A549 (cell line): ENCODE data around the gene ABCB6. TPM values are rescaled to one million over a fixed set of nuclear protein-coding genes. Genes with fewer than 3 reads are reported as not detected.

ENCODE experiments used
- ATAC-seq, 2 experiments: fragments of 200-7000 bp in 1 of 2; fragments of >200 bp in 1 of 2; cut with Nextera tagmentation in 1 of 2; cut with Tn5 transposase in 1 of 2; 3 replicates each; pipeline versions ENCODE4 v1.8.0 to v1.9.1; 2018 to 2020; ENCODE audit warnings: mild to moderate bottlenecking in 1 of 2, moderate library complexity in 1 of 2
- CTCF ChIA-PET: fragments of 300-600 bp; sonication (Branson Sonifier 250); formaldehyde crosslinking; extraction: SDS; loops from one replicate; lab custom pipeline; 2021; ENCODE audit warnings: antibody characterized with exemption, inconsistent platforms; lab: Yijun Ruan, JAX
- POLR2A ChIA-PET: fragments of 350-600 bp; formaldehyde crosslinking; extraction: SDS; loops from one replicate; lab custom pipeline; 2021; ENCODE audit warnings: antibody characterized with exemption, inconsistent platforms; lab: Yijun Ruan, JAX
- DNase-seq, 2 experiments: peaks; one replicate each; pipeline versions ENCODE4 v3.0.0 to v3.0.0-alpha.2; 2011 to 2016; ENCODE audit warnings: low read depth in 1 of 2, low spot score in 1 of 2
- FAIRE-seq: peaks from 2 replicates; lab custom pipeline; 2011; peaks lifted over from hg19 to GRCh38; lab: Jason Lieb, UNC
- H3K27ac ChIP-seq, 2 experiments: fragments of >200 bp; sonication (Bioruptor Twin); formaldehyde crosslinking; 3 replicates each; pipeline ENCODE4 v1.5.1; 2016 to 2017
- H3K4me1 ChIP-seq: fragments of >200 bp; sonication (Bioruptor Twin); formaldehyde crosslinking; 3 replicates; pipeline ENCODE4 v1.6.1; 2016
- H3K4me2 ChIP-seq: fragments of >200 bp; sonication (Bioruptor Twin); formaldehyde crosslinking; 3 replicates; pipeline ENCODE4 v1.6.1; 2016
- H3K4me3 ChIP-seq: fragments of >200 bp; sonication (Bioruptor Twin); formaldehyde crosslinking; 3 replicates; pipeline ENCODE4 v1.5.1; 2016
- H3K9me3 ChIP-seq: fragments of >200 bp; sonication (Bioruptor Twin); formaldehyde crosslinking; 3 replicates; pipeline ENCODE4 v1.6.1; 2016
- ATOH8 ChIP-seq: fragments of 250-450 bp; sonication (Bioruptor Pico); IDR thresholded peaks from 2 replicates; pipeline ENCODE4 v1.5.0; 2020; ENCODE audit warnings: low read depth, mild to moderate bottlenecking, moderate library complexity
- CBX8 ChIP-seq: fragments of 200-600 bp; sonication (generic); IDR thresholded peaks from 2 replicates; pipeline ENCODE4 v1.6.1; 2016
- CEBPB ChIP-seq, 2 experiments: fragments of >200 bp in 1 of 2; sonication (Bioruptor Twin) in 1 of 2; formaldehyde crosslinking in 1 of 2; IDR thresholded peaks; 2 replicates each; pipeline ENCODE4 v1.6.1; 2012 to 2016
- CHD4 ChIP-seq: fragments of 200-600 bp; sonication (generic); IDR thresholded peaks from 2 replicates; pipeline ENCODE4 v1.6.1; 2016; ENCODE audit warnings: antibody characterized with exemption, mild to moderate bottlenecking, borderline replicate concordance
- EHF ChIP-seq: fragments of 250-450 bp; sonication (Bioruptor Pico); IDR thresholded peaks from 2 replicates; pipeline ENCODE4 v1.5.0; 2020; ENCODE audit warnings: mild to moderate bottlenecking
- EHMT2 ChIP-seq: fragments of 200-600 bp; sonication (generic); IDR thresholded peaks from 2 replicates; pipeline ENCODE4 v1.6.1; 2016; ENCODE audit warnings: antibody characterized with exemption, low read depth, mild to moderate bottlenecking, moderate library complexity
- ELK1 ChIP-seq: fragments of 150-350 bp; IDR thresholded peaks from 2 replicates; pipeline ENCODE4 v1.6.1; 2014; ENCODE audit warnings: low read depth, mild to moderate bottlenecking, low read length
- EP300 ChIP-seq, 2 experiments: fragments of >200 bp; sonication (Bioruptor Twin); formaldehyde crosslinking; IDR thresholded peaks; 2 replicates in 1 of 2; 3 replicates in 1 of 2; pipeline ENCODE4 v1.6.1; 2016 to 2017
- ESRRA ChIP-seq: fragments of 150-350 bp; IDR thresholded peaks from 2 replicates; pipeline ENCODE4 v1.6.1; 2014; ENCODE audit warnings: mild to moderate bottlenecking, low read length, borderline replicate concordance
- FOSL2 ChIP-seq, 2 experiments: fragments of 450-650 bp in 1 of 2; fragments of >200 bp in 1 of 2; sonication (Bioruptor Twin) in 1 of 2; formaldehyde crosslinking; IDR thresholded peaks; 2 replicates each; pipeline versions ENCODE4 v1.5.0 to v1.6.1; 2016 to 2020; ENCODE audit warnings: mild to moderate bottlenecking in 1 of 2, moderate library complexity in 1 of 2
- HDAC2 ChIP-seq: fragments of 200-600 bp; sonication (generic); IDR thresholded peaks from 2 replicates; pipeline ENCODE4 v1.6.1; 2016
- HOXB13 ChIP-seq: fragments of 250-450 bp; sonication (Bioruptor Pico); IDR thresholded peaks from 2 replicates; pipeline ENCODE4 v1.5.0; 2020; ENCODE audit warnings: low read depth, mild to moderate bottlenecking, moderate library complexity
- JUN ChIP-seq, 2 experiments: fragments of >200 bp; sonication (Bioruptor Twin); formaldehyde crosslinking; IDR thresholded peaks; 2 replicates in 1 of 2; 3 replicates in 1 of 2; pipeline ENCODE4 v1.6.1; 2016 to 2017
- KDM5A ChIP-seq: fragments of 200-600 bp; sonication (generic); IDR thresholded peaks from 2 replicates; pipeline ENCODE4 v1.6.1; 2016; ENCODE audit warnings: antibody characterized with exemption, mild to moderate bottlenecking
- MYC ChIP-seq: IDR thresholded peaks from 2 replicates; pipeline ENCODE4 v1.6.1; 2012; ENCODE audit warnings: mild to moderate bottlenecking, inconsistent platforms, low read length, improper control_type of control experiment, borderline replicate concordance
- NR3C1 ChIP-seq: fragments of >200 bp; sonication (Bioruptor Twin); formaldehyde crosslinking; IDR thresholded peaks from 3 replicates; pipeline ENCODE4 v1.6.1; 2017
- POLR2A ChIP-seq: IDR thresholded peaks from 2 replicates; pipeline ENCODE4 v1.6.1; 2012; ENCODE audit warnings: mild to moderate bottlenecking, low read length
- RAD21 ChIP-seq, 2 experiments: fragments of >200 bp in 1 of 2; sonication (Bioruptor Twin) in 1 of 2; formaldehyde crosslinking in 1 of 2; IDR thresholded peaks in 1 of 2; conservative IDR thresholded peaks in 1 of 2; 2 replicates in 1 of 2; 3 replicates in 1 of 2; pipeline ENCODE4 v1.6.1; 2012 to 2018; ENCODE audit warnings: inconsistent platforms in 1 of 2
- REST ChIP-seq: fragments of 200-600 bp; sonication (generic); IDR thresholded peaks from 2 replicates; pipeline ENCODE4 v1.6.1; 2016; ENCODE audit warnings: antibody characterized with exemption, mild to moderate bottlenecking, moderate library complexity
- RFX5 ChIP-seq: fragments of 450-650 bp; IDR thresholded peaks from 2 replicates; pipeline ENCODE4 v1.7.1; 2014; ENCODE audit warnings: antibody characterized with exemption, mild to moderate bottlenecking, moderate library complexity
- SMC3 ChIP-seq: fragments of >200 bp; sonication (Bioruptor Twin); formaldehyde crosslinking; IDR thresholded peaks from 3 replicates; pipeline ENCODE4 v1.6.1; 2018; ENCODE audit warnings: inconsistent platforms
- SREBF2 ChIP-seq: fragments of 450-650 bp; IDR thresholded peaks from 2 replicates; pipeline ENCODE4 v1.6.1; 2014; ENCODE audit warnings: mild to moderate bottlenecking, moderate library complexity
- TFCP2L1 ChIP-seq: fragments of 250-450 bp; sonication (Bioruptor Pico); IDR thresholded peaks from 2 replicates; pipeline ENCODE4 v1.5.0; 2021; ENCODE audit warnings: mild to moderate bottlenecking
- USF2 ChIP-seq: fragments of 450-650 bp; IDR thresholded peaks from 2 replicates; pipeline ENCODE4 v1.6.1; 2014; ENCODE audit warnings: antibody characterized with exemption
- ZSCAN20 ChIP-seq: fragments of 250-450 bp; sonication (Bioruptor Pico); IDR thresholded peaks from 2 replicates; pipeline ENCODE4 v1.8.0; 2022; ENCODE audit warnings: mild to moderate bottlenecking, moderate library complexity
- WGBS: methylation state at CpG from one replicate; pipeline ENCODE4 v1.1.6; 2017; ENCODE audit errors: missing lambda C conversion rate; 5-methylcytosine and 5-hydroxymethylcytosine counted together
- polyA plus RNA-seq, 4 experiments: library from polyadenylated mRNA; depleted of rRNA in 3 of 4; stranded (reverse); fragments of >200 nt; fragmentation: RNase III in 1 of 4; extraction: RNeasy Plus Mini Kit Qiagen cat#74134 plus additional on column Dnase treatment in 1 of 4; gene quantifications; 2 replicates in 3 of 4; 3 replicates in 1 of 4; pipeline ENCODE4 v1.2.3, GENCODE V29; 2011 to 2017

The ABCB6 gene
- polyA plus RNA-seq, 2 of the 4 experiments (the other 2 are of a cell fraction): 51.3 to 62.5 TPM

DNA sequence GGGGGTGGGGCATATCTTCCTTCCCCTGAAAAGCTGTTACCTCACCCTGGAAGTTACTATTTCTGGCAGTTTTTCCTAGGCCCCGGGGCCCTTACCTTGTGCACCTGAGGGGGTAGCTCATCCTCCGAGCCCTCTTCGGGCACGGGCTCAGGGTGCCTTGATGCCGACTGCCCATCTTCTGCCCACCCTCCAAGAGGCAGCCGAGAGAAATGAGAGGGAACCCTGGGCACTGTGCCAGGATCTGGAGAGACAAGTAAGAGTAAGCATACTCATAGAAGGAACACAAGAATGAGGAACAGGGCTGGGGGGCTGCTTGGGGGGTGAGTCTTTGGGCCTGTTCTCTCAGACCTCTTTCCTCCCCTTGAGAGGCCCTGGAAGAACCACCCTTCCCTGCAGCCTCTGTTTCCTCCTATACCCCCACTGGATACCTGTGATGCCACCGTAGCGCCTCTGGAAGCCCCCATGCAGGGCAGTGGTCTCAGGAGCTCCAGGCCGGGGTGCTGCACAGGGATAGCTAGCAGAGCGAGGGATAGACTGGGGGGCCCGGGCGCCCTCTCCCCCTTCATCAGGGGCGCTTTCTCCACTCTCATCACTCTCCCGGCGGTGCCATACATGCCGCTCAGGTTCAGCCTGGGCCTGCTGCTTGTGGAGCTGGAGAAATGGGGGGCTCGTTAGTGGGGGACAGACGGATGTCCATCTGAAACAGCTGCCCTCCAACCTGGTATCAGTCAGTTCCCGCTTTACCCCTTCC lies 2.1 kb upstream of the ABCB6 start:
- no peak for DNase-seq
- TF ChIP-seq EP300 (IDR thresholded peaks at IDR 0.05) (no peak), USF2 (no peak)
- ChIA-PET POLR2A (no interaction called here), CTCF (interaction anchor here (1.0 to 7.3 kb wide), 8 partner anchors 9 to 310 kb away, joined by 3 to 79 read pairs (median 5); partner anchors contain the start of genes ANKZF1, ATG9A and DNAJB2)
- H3K4me2 ChIP-seq: no peak overlapping the region
- peaks cover 24% of the 10 kb centered on the region for H3K4me1 ChIP-seq
- no peak overlapping the region for H3K27ac ChIP-seq
- H3K4me3 ChIP-seq: no peak overlapping the region
- WGBS: 91% methylated on average over 18 of the region's 19 CpGs
- FAIRE-seq: no peak
- ATAC-seq: no peak
- H3K9me3 ChIP-seq: no peaks in the 10 kb centered on the region

- Histone ChIP-seq H3K4me1 (peaks cover 30% of the 10 kb centered on the region), H3K9me3 (no peaks in the 10 kb centered on the region), H3K4me3 (no peak overlapping the region), H3K27ac (no peak overlapping the region; a peak in 1 of 6 replicates), H3K4me2 (no peak overlapping the region)
- DNase-seq (no peak), ATAC-seq (no peak), FAIRE-seq (no peak)
- 96% methylated on average over 18 of the region's 18 CpGs for WGBS
- ChIA-PET CTCF (interaction anchor here (0.7 to 7.3 kb wide), 10 partner anchors 9 to 311 kb away, joined by 3 to 79 read pairs (median 4); partner anchors contain the start of genes ANKZF1, ATG9A and DNAJB2), POLR2A (interaction anchor here (2.5 to 3.8 kb wide), 3 partner anchors 13 to 54 kb away, joined by 19 to 25 read pairs (median 22); partner anchors contain the start of gene ZFAND2B)
- TF ChIP-seq ZSCAN20 (CRISPR knock-in tag): no peak
- no peak for TF ChIP-seq SREBF2
- TF ChIP-seq NR3C1: no peak
- no peak for TF ChIP-seq JUN (IDR thresholded peaks at IDR 0.05)
- TF ChIP-seq POLR2A: no peak
- no peak for TF ChIP-seq KDM5A
- TF ChIP-seq CEBPB (IDR thresholded peaks at IDR 0.05): no peak
- TF ChIP-seq EP300 (IDR thresholded peaks at IDR 0.05): no peak
- TF ChIP-seq ATOH8 (CRISPR knock-in tag): no peak
- no peak for TF ChIP-seq ESRRA
- no peak for TF ChIP-seq CHD4
- TF ChIP-seq HDAC2: no peak
- TF ChIP-seq SMC3: no peak
These were observed 1.2 kb upstream of the ABCB6 start for GRCh38 chr2:219219784-219220532.

- Histone ChIP-seq H3K4me1 (peaks cover 30% of the 10 kb centered on the region), H3K4me3 (peak overlapping the region; percentile 65), H3K27ac (peak overlapping the region; percentile 92 to 95), H3K9me3 (no peaks in the 10 kb centered on the region), H3K4me2 (peak overlapping the region; percentile 93)
- POLR2A ChIA-PET: interaction anchor here (0.5 to 3.8 kb wide), 12 partner anchors 9 to 222 kb away, joined by 3 to 25 read pairs (median 8); partner anchors contain the start of genes ANKZF1, ATG9A, CNPPD1 and DNAJB2
- ATAC-seq (peak; percentile 84 to 85), DNase-seq (peak; percentile 48 to 80), FAIRE-seq (no peak)
- CTCF ChIA-PET: interaction anchor here (0.6 to 7.3 kb wide), 12 partner anchors 19 to 312 kb away, joined by 3 to 79 read pairs (median 4); partner anchors contain the start of gene DNAJB2
- 0% methylated on average over 10 of the region's 37 CpGs for WGBS
- TF ChIP-seq FOSL2 (IDR thresholded peaks at IDR 0.05): no peak
- no peak for TF ChIP-seq FOSL2 (CRISPR knock-in tag; IDR thresholded peaks at IDR 0.05)
- TF ChIP-seq TFCP2L1: no peak
- TF ChIP-seq CBX8: no peak
- no peak for TF ChIP-seq RFX5
- no peak for TF ChIP-seq CEBPB (IDR thresholded peaks at IDR 0.05)
- peak; percentile 37; the same call in 1 of the 2 replicates for TF ChIP-seq EHF (CRISPR knock-in tag)
- TF ChIP-seq REST: peak; percentile 82
- TF ChIP-seq EHMT2: no peak
- peak in 1 of 2 experiments; percentile 13; a peak in 1 of 5 replicates for TF ChIP-seq RAD21 (conservative IDR thresholded peaks at IDR 0.05 in 1 of 2, IDR thresholded peaks at IDR 0.05 in 1 of 2)
- TF ChIP-seq SREBF2: no peak
- 0 out of 2 replicates have a peak, but pooled peaks have one; percentile 26 for TF ChIP-seq HOXB13 (CRISPR knock-in tag)
- TF ChIP-seq MYC: no peak
- no peak for TF ChIP-seq ELK1
These were observed 484 bp downstream of the ABCB6 start for GRCh38 chr2:219218217-219218731.
